Common myeloid progenitor, CD34-positive (primary cell): Measurements from ENCODE around the gene GRXCR2.
A peak's percentile ranks its signal among the peaks of the same experiment; 100 is the strongest.

Experiments
- CTCF ChIA-PET: fragments of 350-600 bp; sonication (Branson Sonifier 250); formaldehyde crosslinking; loops from one replicate; lab custom pipeline; 2021; ENCODE audit warnings: antibody characterized with exemption; lab: Charles Lee
- POLR2A ChIA-PET: fragments of 350-600 bp; sonication (Branson Sonifier 250); formaldehyde crosslinking; loops from one replicate; lab custom pipeline; 2021; ENCODE audit warnings: antibody characterized with exemption; lab: Charles Lee
- DNase-seq, 3 donors: peaks; one replicate each; pipeline versions ENCODE4 v3.0.0 to v3.0.0-alpha.2; 2013
- H3K27ac ChIP-seq, 2 experiments: 1 replicate in 1 of 2; 2 replicates in 1 of 2; pipeline ENCODE4 v1.7.0; 2013; ENCODE audit warnings: inconsistent platforms in 2 of 2, low read length in 2 of 2, mild to moderate bottlenecking in 2 of 2, low read depth in 1 of 2, moderate library complexity in 1 of 2; ENCODE audit not compliant: severe bottlenecking in 2 of 2, insufficient read depth in 1 of 2, poor library complexity in 1 of 2
- H3K27me3 ChIP-seq, 5 experiments: replicated peaks in 2 of 5; 1 replicate in 3 of 5; 2 replicates in 2 of 5; pipeline versions ENCODE4 v1.6.1 to v1.7.0; 2013; ENCODE audit warnings: low read length in 4 of 5, mild to moderate bottlenecking in 2 of 5, moderate library complexity in 2 of 5, inconsistent platforms in 1 of 5; ENCODE audit not compliant: insufficient read depth in 5 of 5, control insufficient read depth in 4 of 5
- H3K36me3 ChIP-seq, 4 experiments: 1 replicate in 2 of 4; 2 replicates in 2 of 4; pipeline versions ENCODE4 v1.6.1 to v1.7.0; 2013; ENCODE audit warnings: low read length in 3 of 4, control low read depth in 1 of 4, mild to moderate bottlenecking in 1 of 4; ENCODE audit not compliant: control insufficient read depth in 4 of 4, insufficient read depth in 4 of 4
- H3K4me1 ChIP-seq, 4 experiments: 1 replicate in 3 of 4; 2 replicates in 1 of 4; pipeline versions ENCODE4 v1.6.1 to v1.7.1; 2013; ENCODE audit warnings: low read length in 3 of 4, mild to moderate bottlenecking in 3 of 4, control low read depth in 1 of 4, inconsistent platforms in 1 of 4, moderate library complexity in 1 of 4; ENCODE audit not compliant: control insufficient read depth in 4 of 4, insufficient read depth in 4 of 4; ENCODE audit errors: control extremely low read depth in 1 of 4
- H3K4me3 ChIP-seq, 7 experiments: 1 replicate in 4 of 7; 2 replicates in 3 of 7; pipeline versions ENCODE4 v1.5.1 to v1.7.0; 2013; ENCODE audit warnings: mild to moderate bottlenecking in 7 of 7, low read length in 6 of 7, moderate library complexity in 6 of 7, inconsistent platforms in 2 of 7, low read depth in 2 of 7, control low read depth in 1 of 7; ENCODE audit not compliant: insufficient read depth in 4 of 7, control insufficient read depth in 1 of 7; ENCODE audit errors: extremely low read depth in 1 of 7
- H3K9me3 ChIP-seq, 5 experiments: 1 replicate in 4 of 5; 2 replicates in 1 of 5; pipeline versions ENCODE4 v1.6.1 to v1.7.1; 2013; ENCODE audit warnings: low read length in 4 of 5, mild to moderate bottlenecking in 2 of 5, inconsistent platforms in 1 of 5, low read depth in 1 of 5, moderate library complexity in 1 of 5; ENCODE audit not compliant: control insufficient read depth in 4 of 5, insufficient read depth in 2 of 5; ENCODE audit errors: control extremely low read depth in 1 of 5
- WGBS: methylation state at CpG from one replicate; pipeline ENCODE4 v1.1.5; 2013; ENCODE audit not compliant: insufficient coverage; 5-methylcytosine and 5-hydroxymethylcytosine counted together

GRXCR2 gene

GRCh38 chr5:145824040-145824439 lies 48.8 kb downstream of the GRXCR2 start:
- Histone ChIP-seq H3K27ac (no peak overlapping the region), H3K27me3 (no peaks in the 10 kb centered on the region), H3K36me3 (peaks cover 0 to 12% (median under 1%) of the 10 kb centered on the region in 4 experiments), H3K4me3 (no peak overlapping the region), H3K4me1 (peaks cover 0 to 6% (median 2%) of the 10 kb centered on the region in 4 experiments), H3K9me3 (no peaks in the 10 kb centered on the region)
- 29% methylated on average over 2 of the region's 4 CpGs for WGBS
- peak in 2 of 3 donors; percentile 9 to 26 for DNase-seq
- CTCF ChIA-PET, result interaction anchor here (0.9 to 2.0 kb wide), 5 partner anchors 18 to 305 kb away, joined by 3 to 7 read pairs (median 3); no protein-coding TSS in a partner anchor
- POLR2A ChIA-PET, result no interaction called here

GRCh38 chr5:145818604-145819003 lies 54.2 kb downstream of the GRXCR2 start:
- Histone ChIP-seq H3K27me3 (no peaks in the 10 kb centered on the region), H3K27ac (no peak overlapping the region), H3K36me3 (peaks cover 3 to 40% (median 9%) of the 10 kb centered on the region in 4 experiments), H3K4me1 (no peaks in the 10 kb centered on the region), H3K4me3 (no peak overlapping the region), H3K9me3 (no peaks in the 10 kb centered on the region)
- ChIA-PET CTCF (interaction anchor here (1.9 kb wide), 1 partner anchor 69 kb away, joined by 5 read pairs; no protein-coding TSS in a partner anchor), POLR2A (no interaction called here)
- WGBS, result 67% methylated on average over 2 of the region's 4 CpGs
- DNase-seq, result no peak

DNA sequence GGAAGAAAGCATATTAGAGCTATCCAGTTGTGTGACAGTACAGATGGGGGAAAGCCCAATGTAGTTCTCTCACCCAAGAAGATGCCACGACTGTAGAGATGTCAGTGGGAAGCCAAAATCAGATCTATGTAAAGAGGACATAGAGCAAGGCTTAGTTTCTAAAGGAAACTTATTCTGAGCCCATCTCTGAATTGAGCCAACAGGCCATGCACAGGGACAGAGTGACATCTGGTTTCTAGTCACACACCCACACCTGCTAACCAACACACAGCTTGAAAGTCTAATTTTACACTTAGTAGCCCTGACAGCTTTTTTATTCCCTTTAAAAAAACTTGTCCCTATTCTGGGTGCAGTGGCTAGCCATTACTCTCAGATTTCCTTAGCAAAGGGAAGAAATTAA lies 59.9 kb downstream of the GRXCR2 start:
- Histone ChIP-seq H3K36me3 (peaks cover 4 to 43% (median 15%) of the 10 kb centered on the region in 4 experiments), H3K27ac (no peak overlapping the region), H3K4me3 (no peak overlapping the region), H3K27me3 (no peaks in the 10 kb centered on the region), H3K4me1 (no peaks in the 10 kb centered on the region), H3K9me3 (no peaks in the 10 kb centered on the region)
- DNase-seq, result no peak
- WGBS, result 100% methylated on average over 1 of the region's 1 CpG
- ChIA-PET CTCF (interaction anchor here (0.9 to 1.1 kb wide), 2 partner anchors 19 to 1609 kb away, joined by 3 read pairs; no protein-coding TSS in a partner anchor), POLR2A (no interaction called here)

DNA sequence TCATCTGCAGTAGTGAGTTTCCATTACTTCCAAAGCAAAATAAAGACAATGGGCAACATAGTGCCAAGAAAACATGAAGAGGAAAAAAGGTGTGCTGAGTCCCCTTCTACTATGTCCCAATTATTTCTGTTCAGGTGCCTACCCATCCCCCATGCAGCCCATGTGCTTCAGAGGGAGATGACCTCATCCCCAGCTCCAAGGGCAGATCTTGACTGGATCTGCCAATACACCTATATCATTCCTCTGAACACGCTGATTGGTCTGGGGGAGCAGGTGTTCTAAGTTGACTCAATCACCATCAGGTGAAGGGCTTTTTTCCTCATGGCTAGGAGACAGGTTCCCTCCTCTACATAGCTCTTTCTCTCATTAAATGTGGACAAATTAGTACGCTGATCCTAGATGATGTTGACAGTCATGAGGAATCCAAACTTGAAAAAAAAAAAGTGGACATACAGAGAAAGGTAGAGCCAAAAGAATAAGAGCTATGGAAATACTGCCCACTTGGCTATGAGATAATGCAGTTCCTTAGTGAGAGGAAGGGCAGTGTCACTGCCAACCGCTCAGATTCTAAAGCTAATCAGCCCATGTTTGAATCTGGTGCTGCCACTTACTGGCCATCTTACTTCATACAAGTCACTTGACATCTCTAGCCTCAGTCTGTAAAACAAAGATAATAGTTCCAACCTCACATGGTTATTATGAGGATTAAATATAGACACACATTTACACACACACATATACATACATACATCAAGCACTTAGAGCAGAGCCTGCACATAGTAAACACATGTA lies 60.8 kb downstream of the GRXCR2 start:
- CTCF ChIA-PET, result interaction anchor here (0.6 to 1.4 kb wide), 4 partner anchors 15 to 1609 kb away, joined by 3 read pairs; no protein-coding TSS in a partner anchor

More for the DNA sequence above, 60.8 kb downstream of the GRXCR2 start:
- no peak overlapping the region for H3K27ac ChIP-seq
- peak in 2 of 3 donors; percentile 28 to 45 for DNase-seq
- no peaks in the 10 kb centered on the region for H3K9me3 ChIP-seq
- WGBS, result 94% methylated on average over 3 of the region's 3 CpGs
- H3K4me3 ChIP-seq, result no peak overlapping the region
- POLR2A ChIA-PET, result no interaction called here
- H3K36me3 ChIP-seq, result peaks cover 2 to 41% (median 14%) of the 10 kb centered on the region in 4 experiments
- no peaks in the 10 kb centered on the region for H3K4me1 ChIP-seq
- no peaks in the 10 kb centered on the region for H3K27me3 ChIP-seq
